K562 (cell line): Measurements from ENCODE around the gene GFRA4.

Source experiments
- ARID4B ChIP-seq: sonication (generic); formaldehyde crosslinking; IDR thresholded peaks from 2 replicates; pipeline ENCODE4 v1.8.0; 2022; ENCODE audit warnings: mild to moderate bottlenecking, missing genetic modification reagents
- CTCF ChIP-seq, 3 experiments: IDR thresholded peaks in 2 of 3; conservative IDR thresholded peaks in 1 of 3; 2 replicates each; pipeline ENCODE4 v1.5.1; 2011 to 2012; ENCODE audit warnings: low read length in 3 of 3, mild to moderate bottlenecking in 3 of 3, control low read depth in 2 of 3, improper control_type of control experiment in 1 of 3, inconsistent platforms in 1 of 3, low read depth in 1 of 3, mixed read lengths in 1 of 3, moderate library complexity in 1 of 3; ENCODE audit not compliant: insufficient read depth in 2 of 3
- PHF21A ChIP-seq: fragments of 450-650 bp; IDR thresholded peaks from 2 replicates; pipeline ENCODE4 v1.6.1; 2017; ENCODE audit warnings: low read depth, borderline replicate concordance
- PPARD ChIP-seq: fragments of 250-450 bp; sonication (Bioruptor Pico); IDR thresholded peaks from 2 replicates; pipeline ENCODE4 v1.8.0; 2022; ENCODE audit warnings: inconsistent platforms, mild to moderate bottlenecking, moderate library complexity

- no peak for TF ChIP-seq CTCF (IDR thresholded peaks at IDR 0.05 in 2 of 3, conservative IDR thresholded peaks at IDR 0.05 in 1 of 3; ENCODE audit: insufficient read depth in 2 of 3, low read depth in 1 of 3, low read length in 3 of 3)
- no peak for TF ChIP-seq PPARD (CRISPR knock-in tag)
- no peak for TF ChIP-seq PHF21A
- no peak for TF ChIP-seq ARID4B (CRISPR knock-in tag)
Observed at GRCh38 chr20:3697588-3698305, 34.5 kb upstream of the GFRA4 start.
